Heart left ventricle (tissue), 16 donors: ENCODE measurements around the gene TRIM47. TPM values are rescaled to one million over a fixed set of nuclear protein-coding genes. Genes with fewer than 3 reads are reported as not detected.
A peak's percentile ranks its signal among the peaks of the same experiment; 100 is the strongest.

ENCODE experiments used
- ATAC-seq, 4 donors: fragments of 200-7000 bp; cut with Tn5 transposase; one replicate each; pipeline ENCODE4 v1.9.1; 2020 to 2022; ENCODE audit warnings: moderate library complexity in 4 of 4, mild to moderate bottlenecking in 3 of 4, moderate number of reproducible peaks in 1 of 4
- DNase-seq, 5 donors: peaks; one replicate each; pipeline ENCODE4 v3.0.0-alpha.2; 2020
- H3K27ac ChIP-seq, 12 donors: fragments of 200-600 bp; sonication (generic) in 4 of 12; one replicate each; pipeline versions ENCODE4 v1.5.0 to v1.8.0; 2016 to 2022; ENCODE audit warnings: mild to moderate bottlenecking in 2 of 12
- H3K27me3 ChIP-seq, 9 donors: fragments of 200-600 bp; sonication (generic) in 2 of 9; one replicate each; pipeline versions ENCODE4 v1.5.1 to v1.8.0; 2016 to 2022; ENCODE audit warnings: mild to moderate bottlenecking in 3 of 9
- H3K36me3 ChIP-seq, 9 donors: fragments of 200-600 bp; sonication (generic) in 2 of 9; one replicate each; pipeline versions ENCODE4 v1.5.0 to v1.8.0; 2018 to 2022; ENCODE audit warnings: mild to moderate bottlenecking in 2 of 9
- H3K4me1 ChIP-seq, 12 donors: fragments of 200-600 bp; sonication (generic) in 4 of 12; one replicate each; pipeline versions ENCODE4 v1.5.0 to v1.8.0; 2016 to 2022; ENCODE audit warnings: mild to moderate bottlenecking in 3 of 12
- H3K4me3 ChIP-seq, 12 donors: fragments of 200-600 bp; sonication (generic) in 4 of 12; one replicate each; pipeline versions ENCODE4 v1.5.0 to v1.8.0; 2017 to 2022; ENCODE audit warnings: mild to moderate bottlenecking in 9 of 12, moderate library complexity in 4 of 12
- H3K9me3 ChIP-seq, 12 donors: fragments of 200-600 bp; sonication (generic) in 4 of 12; one replicate each; pipeline versions ENCODE4 v1.5.0 to v1.8.0; 2016 to 2022; ENCODE audit warnings: mild to moderate bottlenecking in 1 of 12
- POLR2A ChIP-seq, 2 donors: fragments of 450-650 bp; IDR thresholded peaks; one replicate each; pipeline ENCODE4 v1.6.1; 2017; ENCODE audit warnings: antibody characterized with exemption in 2 of 2, mild to moderate bottlenecking in 2 of 2, moderate library complexity in 2 of 2
- WGBS, 4 donors: extraction: QIAGEN DNeasy Blood & Tissue Kit in 2 of 4; methylation state at CpG; one replicate each; pipeline versions ENCODE4 v1.1.5 to v1.1.7; 2013 to 2018; 5-methylcytosine and 5-hydroxymethylcytosine counted together
- intact Hi-C, 10 donors: fragments of 100-400 bp; cut with DNase I; formaldehyde crosslinking; loops; one replicate each; pipeline versions ENCODE4 v1.11.1 to v1.14.2; 2022
- polyA plus RNA-seq, 2 donors: library from polyadenylated mRNA; stranded (reverse); fragments of 200-250 nt; gene quantifications; one replicate each; pipeline ENCODE4 v1.2.3, GENCODE V29; 2013
- total RNA-seq, 9 donors: library from RNA; depleted of rRNA in 2 of 9; stranded (reverse); fragments of >200 nt in 2 of 9; fragmentation: NEBNext Ultra II Directional in 3 of 9; extraction: Animal tissue kit (Norgen Biotek cat#: 25700) in 3 of 9; gene quantifications; one replicate each; pipeline versions ENCODE4 v1.1.0 to v1.2.4, GENCODE V29; 2016 to 2023
- TF ChIP-seq, protein P1 (sequence below), 12 donors: fragments of 200-600 bp; sonication (generic) in 4 of 12; IDR thresholded peaks; one replicate each; pipeline versions ENCODE4 v1.5.0 to v1.8.0; 2018 to 2022; ENCODE audit warnings: antibody characterized with exemption in 12 of 12, mild to moderate bottlenecking in 5 of 12
- donor health status: ischemic (EF 13 %, LVEDD 7.1; RV severe dilation, severe dysfunction).
- donor health status: healthy with polysubstance abuse.
- donor health status: DM: no; HTN: yes; CAD: no.
- donor health status: DM: no; HTN: no; CAD: no.
- donor health status: ischemic (EF 25% LVEDD 6.9; RV normal size, moderate dysfunction).
- donor health status: ischemic (EF 25% LVEDD 5.7; RV mildly dilated, moderate dysfunction).
- donor health status: healthy.
- donor health status: DM: yes; HTN: yes; CAD: no.
- donor health status: ischemic (EF 35%, LVEDD 5.7; RV mildly dilated, moderate dysfunction).
- donor health status: nonischemic (EF 11% LVEDD 7.7; RV severe dilation, severe dysfunction).
- donor health status: DM: yes; HTN: yes; CAD: no.
- donor health status: PGD.
- donor health status: ischemic (EF 29% LVEDD 5.4; RV normal size, mild dysfunction).
- donor health status: nonischemic (EF 23%, LVEDD 6.1; RV moderate dilation, normal function).

TRIM47 gene
- total and polyA plus RNA-seq, 11 donors, result 20.1 to 53.4 (median 23.3) TPM

DNA sequence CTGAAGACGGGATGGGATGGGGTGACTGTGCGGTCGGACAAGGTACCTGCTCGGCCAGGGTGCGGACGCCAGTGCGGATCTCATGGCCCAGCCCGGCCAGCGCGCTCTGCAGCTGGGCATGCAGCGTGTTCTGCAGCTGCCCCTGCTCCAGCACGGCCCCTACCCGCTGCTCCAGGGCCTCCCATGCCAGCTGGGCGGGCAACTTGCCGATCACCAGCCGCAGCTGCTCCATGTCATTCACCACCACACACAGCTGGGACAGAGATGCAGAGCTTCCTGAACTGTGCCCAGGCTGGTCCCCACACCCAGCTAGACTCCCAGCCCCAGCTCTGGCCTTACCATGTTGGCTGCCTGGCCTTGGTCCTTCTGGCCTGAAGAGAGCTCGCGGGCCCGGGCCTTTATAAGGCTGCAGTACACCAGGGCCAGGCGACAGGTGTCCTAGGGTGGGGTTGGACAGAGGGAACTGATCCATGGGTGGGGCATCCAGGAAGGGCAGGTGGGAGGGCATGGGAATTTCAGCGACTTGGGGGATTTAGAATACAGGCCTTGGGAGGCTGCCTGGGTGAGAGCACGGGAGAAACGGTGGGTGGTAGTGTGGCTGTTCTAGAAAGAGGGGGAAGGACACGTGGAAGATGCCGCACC, 44.0 kb downstream of the TRIM47 start:
- no peaks in the 10 kb centered on the region for H3K9me3 ChIP-seq
- ATAC-seq (no peak), DNase-seq (no peak)
- intact Hi-C loops, result loop anchor here in 1 of 10 donors (5.0 kb wide), 1 partner anchor 62 kb away; no protein-coding TSS in a partner anchor
- no peak overlapping the region for H3K27ac ChIP-seq
- H3K27me3 ChIP-seq, result no peaks in the 10 kb centered on the region
- H3K4me1 ChIP-seq, result peaks cover 0 to 31% (median 15%) of the 10 kb centered on the region in 12 donors
- TF ChIP-seq, protein P1, sequence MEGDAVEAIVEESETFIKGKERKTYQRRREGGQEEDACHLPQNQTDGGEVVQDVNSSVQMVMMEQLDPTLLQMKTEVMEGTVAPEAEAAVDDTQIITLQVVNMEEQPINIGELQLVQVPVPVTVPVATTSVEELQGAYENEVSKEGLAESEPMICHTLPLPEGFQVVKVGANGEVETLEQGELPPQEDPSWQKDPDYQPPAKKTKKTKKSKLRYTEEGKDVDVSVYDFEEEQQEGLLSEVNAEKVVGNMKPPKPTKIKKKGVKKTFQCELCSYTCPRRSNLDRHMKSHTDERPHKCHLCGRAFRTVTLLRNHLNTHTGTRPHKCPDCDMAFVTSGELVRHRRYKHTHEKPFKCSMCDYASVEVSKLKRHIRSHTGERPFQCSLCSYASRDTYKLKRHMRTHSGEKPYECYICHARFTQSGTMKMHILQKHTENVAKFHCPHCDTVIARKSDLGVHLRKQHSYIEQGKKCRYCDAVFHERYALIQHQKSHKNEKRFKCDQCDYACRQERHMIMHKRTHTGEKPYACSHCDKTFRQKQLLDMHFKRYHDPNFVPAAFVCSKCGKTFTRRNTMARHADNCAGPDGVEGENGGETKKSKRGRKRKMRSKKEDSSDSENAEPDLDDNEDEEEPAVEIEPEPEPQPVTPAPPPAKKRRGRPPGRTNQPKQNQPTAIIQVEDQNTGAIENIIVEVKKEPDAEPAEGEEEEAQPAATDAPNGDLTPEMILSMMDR (IDR thresholded peaks at IDR 0.05), result no peak
- no peak for TF ChIP-seq POLR2A (IDR thresholded peaks at IDR 0.05)
- WGBS, 4 donors, result 92 to 95% (median 94%) methylated on average over 24 to 25 of the region's 25 CpGs
- H3K4me3 ChIP-seq, result no peak overlapping the region
- peaks cover 0 to 62% (median 0%) of the 10 kb centered on the region in 9 donors for H3K36me3 ChIP-seq

DNA sequence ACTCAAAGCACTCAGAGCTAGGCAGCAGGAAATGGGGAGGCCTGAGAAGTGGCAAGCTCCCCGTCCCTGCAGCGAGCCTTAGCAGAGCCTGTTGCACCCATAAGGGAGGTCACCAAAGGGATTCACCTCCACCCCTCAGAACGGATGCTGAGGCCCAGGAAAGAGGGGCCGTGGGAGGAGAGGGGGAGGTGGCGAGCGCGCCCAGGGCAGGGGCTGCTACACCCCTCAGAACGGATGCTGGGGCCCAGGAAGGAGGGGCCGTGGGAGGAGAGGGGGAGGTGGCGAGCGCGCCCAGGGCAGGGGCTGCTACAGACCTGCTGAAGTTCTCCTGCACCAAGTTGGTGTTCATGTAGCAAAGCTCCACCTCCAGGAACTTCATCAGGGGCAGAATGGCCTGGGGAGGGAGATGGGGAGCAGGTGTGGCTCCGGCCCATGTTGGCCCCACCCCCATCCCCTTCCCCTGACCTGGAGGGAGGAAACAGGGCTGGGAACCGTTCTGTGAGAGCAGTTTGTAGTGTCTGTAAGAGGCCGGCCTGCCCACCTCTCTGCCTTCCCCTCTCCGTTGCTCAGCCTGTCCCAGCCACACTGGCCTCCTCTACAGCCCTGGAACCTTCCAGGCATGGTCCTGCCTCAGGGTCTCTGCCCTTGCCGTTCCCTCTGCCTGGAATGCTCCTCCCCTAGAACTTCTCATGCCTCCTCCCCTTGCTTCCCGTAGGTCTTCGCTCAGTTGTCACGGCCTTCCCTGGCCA, 45.6 kb downstream of the TRIM47 start:
- ATAC-seq, result peak in 3 of 4 donors; percentile 46 to 48 (median 47)

DNA sequence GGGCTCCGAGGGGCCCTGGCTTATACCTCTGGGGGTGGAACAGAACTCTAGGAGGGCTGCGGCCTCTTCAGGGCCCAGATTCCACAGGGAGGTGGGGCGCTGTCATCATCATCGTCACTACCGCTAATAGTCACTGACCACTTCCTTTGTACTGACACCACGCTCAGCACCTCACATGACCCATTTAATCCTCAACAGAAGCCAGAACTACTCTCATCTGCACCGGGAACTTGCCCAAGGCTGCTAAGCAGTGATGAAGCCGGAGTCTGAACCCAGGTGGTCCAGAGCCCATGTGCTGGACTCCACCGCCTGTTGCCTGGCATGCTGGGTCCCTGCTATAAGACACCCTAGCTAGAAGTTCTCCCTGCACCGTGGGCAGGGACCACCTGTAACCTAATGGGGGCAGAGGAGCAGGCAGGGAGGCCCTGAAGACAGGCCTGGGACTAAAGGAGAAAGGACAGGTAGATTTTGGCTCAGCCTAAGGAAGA, 46.2 kb downstream of the TRIM47 start:
- peaks cover under 1 to 44% (median 25%) of the 10 kb centered on the region in 12 donors for H3K4me1 ChIP-seq
- H3K27me3 ChIP-seq, result no peaks in the 10 kb centered on the region
- 62 to 75% (median 72%) methylated on average over 9 to 10 of the region's 10 CpGs for WGBS, 4 donors
- DNase-seq (no peak), ATAC-seq (peak in 3 of 4 donors; percentile 7 to 52 (median 17))
- H3K36me3 ChIP-seq, result peaks cover 0 to 68% (median 0%) of the 10 kb centered on the region in 9 donors
- peak overlapping the region in 1 of 12 donors; percentile 7 for H3K4me3 ChIP-seq
- H3K27ac ChIP-seq, result peak overlapping the region in 11 of 12 donors; percentile 0 to 90 (median 40)
- intact Hi-C loops, result loop anchor here in 1 of 10 donors (5.0 kb wide), 1 partner anchor 60 kb away; no protein-coding TSS in a partner anchor
- TF ChIP-seq, protein P1 (IDR thresholded peaks at IDR 0.05), result no peak
- peak in 1 of 2 donors; percentile 12 for TF ChIP-seq POLR2A (IDR thresholded peaks at IDR 0.05)
- H3K9me3 ChIP-seq, result no peaks in the 10 kb centered on the region

More for the DNA sequence above, 45.6 kb downstream of the TRIM47 start:
- no peaks in the 10 kb centered on the region for H3K9me3 ChIP-seq
- peak overlapping the region in 1 of 12 donors; percentile 7 for H3K4me3 ChIP-seq
- no peaks in the 10 kb centered on the region for H3K27me3 ChIP-seq
- TF ChIP-seq POLR2A (IDR thresholded peaks at IDR 0.05), result no peak
- TF ChIP-seq, protein P1 (IDR thresholded peaks at IDR 0.05), result no peak
- peak overlapping the region in 11 of 12 donors; percentile 0 to 90 (median 40) for H3K27ac ChIP-seq
- no peak for DNase-seq
- WGBS, 4 donors, result 41 to 53% (median 46%) methylated on average over 20 of the region's 20 CpGs
- H3K36me3 ChIP-seq, result peaks cover 0 to 68% (median 0%) of the 10 kb centered on the region in 9 donors
- intact Hi-C loops, result loop anchor here in 1 of 10 donors (5.0 kb wide), 1 partner anchor 61 kb away; no protein-coding TSS in a partner anchor
- peaks cover 0 to 38% (median 20%) of the 10 kb centered on the region in 12 donors for H3K4me1 ChIP-seq
